GM18505 (cell line): ENCODE results near the gene TMX3.

Experiments
- ATAC-seq: cut with Tn5 transposase; IDR thresholded peaks from one replicate; pipeline ENCODE4 v1.9.1; 2021; ENCODE audit not compliant: unreplicated experiment
- POLR2A ChIP-seq: IDR thresholded peaks from 4 replicates; pipeline ENCODE4 v1.6.1; 2011; ENCODE audit warnings: borderline replicate concordance; ENCODE audit not compliant: insufficient read depth, insufficient read length; ENCODE audit errors: extremely low read depth

Gene TMX3, protein sequence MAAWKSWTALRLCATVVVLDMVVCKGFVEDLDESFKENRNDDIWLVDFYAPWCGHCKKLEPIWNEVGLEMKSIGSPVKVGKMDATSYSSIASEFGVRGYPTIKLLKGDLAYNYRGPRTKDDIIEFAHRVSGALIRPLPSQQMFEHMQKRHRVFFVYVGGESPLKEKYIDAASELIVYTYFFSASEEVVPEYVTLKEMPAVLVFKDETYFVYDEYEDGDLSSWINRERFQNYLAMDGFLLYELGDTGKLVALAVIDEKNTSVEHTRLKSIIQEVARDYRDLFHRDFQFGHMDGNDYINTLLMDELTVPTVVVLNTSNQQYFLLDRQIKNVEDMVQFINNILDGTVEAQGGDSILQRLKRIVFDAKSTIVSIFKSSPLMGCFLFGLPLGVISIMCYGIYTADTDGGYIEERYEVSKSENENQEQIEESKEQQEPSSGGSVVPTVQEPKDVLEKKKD

DNA sequence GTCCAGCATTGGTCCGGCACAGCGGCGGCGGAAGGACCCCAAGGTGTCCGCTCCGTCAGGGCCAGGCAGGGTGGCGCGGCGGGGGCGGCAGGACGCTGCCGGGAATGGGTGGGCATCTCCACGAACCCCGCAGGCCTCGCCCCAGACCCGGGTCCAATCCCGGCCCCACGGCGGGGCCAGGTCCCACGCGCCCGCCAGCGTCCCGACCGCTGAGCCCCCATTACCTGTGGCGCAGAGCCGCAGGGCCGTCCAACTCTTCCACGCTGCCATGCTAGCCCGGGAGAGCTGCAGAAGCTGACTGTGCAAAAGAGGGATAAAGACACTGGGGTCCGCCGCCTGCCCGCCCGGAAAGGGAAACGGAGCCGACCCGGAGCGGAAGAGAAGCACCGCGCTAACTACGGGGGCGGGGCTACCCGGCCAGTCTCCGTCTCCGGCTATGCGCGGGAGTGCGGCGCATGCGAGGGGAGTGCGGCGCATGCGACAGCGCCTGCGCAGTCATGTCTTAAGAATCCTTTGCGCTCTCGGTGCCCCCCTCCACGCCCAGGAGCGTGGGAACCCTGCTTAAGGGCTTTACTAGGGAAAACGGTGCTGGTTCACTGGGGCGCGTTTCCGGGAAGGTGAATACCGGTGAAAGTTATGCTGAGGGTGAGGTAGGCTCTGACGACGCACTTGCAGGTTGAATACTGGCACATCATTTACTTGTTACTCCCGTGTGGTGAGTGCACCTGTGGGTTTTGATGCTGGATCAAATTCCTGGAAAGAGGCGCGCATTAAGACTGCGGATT is at the start of gene TMX3:
Gene TMX3, minus strand, starts transcription at position 397 of the 785 bp plus-strand sequence. Its CDS starts 127 bp downstream, at position 270.
- TF ChIP-seq POLR2A, result peak; percentile 66
- ATAC-seq, result peak; percentile 98

- TF ChIP-seq POLR2A, result no peak
- ATAC-seq, result no peak
These were observed 49.1 kb upstream of the TMX3 start for GRCh38 chr18:68764016-68764415.

DNA sequence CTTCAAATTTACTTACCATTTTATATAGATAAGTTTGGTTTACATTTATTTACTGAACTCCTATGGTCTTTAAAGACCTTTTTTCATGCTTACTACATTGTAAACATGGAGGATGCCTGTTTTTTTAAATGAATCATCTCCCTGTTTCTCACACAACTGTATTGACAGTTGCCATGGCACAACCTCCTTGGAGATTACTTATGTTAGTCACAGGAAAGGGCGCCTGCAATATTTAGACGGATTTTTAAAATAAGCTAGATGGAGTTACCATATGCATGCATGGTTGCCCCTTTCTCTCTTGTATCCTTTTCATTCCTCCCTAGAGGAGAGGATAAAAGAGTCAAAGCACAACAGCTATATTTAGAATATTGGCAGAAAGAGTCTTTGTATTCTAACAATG is 48.2 kb upstream of the TMX3 start:
- TF ChIP-seq POLR2A, result no peak
- no peak for ATAC-seq

DNA sequence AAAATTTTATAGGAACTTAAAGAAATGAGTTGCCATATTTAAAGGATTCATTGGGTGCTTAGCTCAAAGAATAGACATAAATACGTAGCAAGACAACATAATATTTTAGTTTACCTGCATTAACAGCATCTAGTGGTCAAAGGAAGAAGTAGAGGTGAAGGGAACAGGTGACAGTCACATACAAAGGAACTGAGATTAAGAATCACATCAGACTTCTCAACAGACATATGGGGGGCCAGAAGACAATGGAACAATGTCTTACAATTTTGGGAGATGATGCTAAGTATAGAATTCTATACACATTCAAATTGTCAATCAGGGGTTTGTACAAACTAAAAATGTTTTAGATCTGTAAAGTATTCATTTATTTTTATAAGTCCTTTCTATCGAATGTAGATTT is 44.4 kb upstream of the TMX3 start:
- ATAC-seq, result no peak
- no peak for TF ChIP-seq POLR2A

GRCh38 chr18:68757126-68757525 is 42.2 kb upstream of the TMX3 start:
- no peak for ATAC-seq
- TF ChIP-seq POLR2A, result no peak

GRCh38 chr18:68742206-68742605 is 27.3 kb upstream of the TMX3 start:
- ATAC-seq, result no peak
- TF ChIP-seq POLR2A, result no peak

GRCh38 chr18:68740966-68741365 is 26.1 kb upstream of the TMX3 start:
- TF ChIP-seq POLR2A, result no peak
- no peak for ATAC-seq

GRCh38 chr18:68739462-68739861 is 24.6 kb upstream of the TMX3 start:
- TF ChIP-seq POLR2A, result no peak

DNA sequence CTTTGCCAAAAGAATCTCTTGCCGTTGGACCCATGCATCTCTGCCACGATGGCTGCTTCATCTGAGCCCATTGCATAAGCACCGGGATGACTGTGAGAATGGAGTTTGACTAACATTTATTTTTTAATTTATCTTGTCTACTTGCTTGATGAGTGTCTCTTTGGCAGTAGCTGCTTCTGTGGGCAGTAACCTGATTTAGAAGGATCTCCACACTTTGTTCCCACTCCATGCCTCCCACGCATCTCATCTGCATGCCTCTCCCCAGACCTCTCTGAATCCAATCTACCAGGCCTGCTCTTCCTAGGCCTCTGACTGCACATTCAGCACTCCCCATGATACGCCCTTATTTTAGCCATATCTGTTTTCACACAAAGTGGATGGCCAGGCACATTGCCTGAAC is 23.7 kb upstream of the TMX3 start:
- no peak for TF ChIP-seq POLR2A
- no peak for ATAC-seq

More at GRCh38 chr18:68739462-68739861, 24.6 kb upstream of the TMX3 start:
- ATAC-seq, result no peak

- TF ChIP-seq POLR2A, result no peak
- peak; percentile 88 for ATAC-seq
These were observed 20.8 kb upstream of the TMX3 start for GRCh38 chr18:68735483-68736343.

DNA sequence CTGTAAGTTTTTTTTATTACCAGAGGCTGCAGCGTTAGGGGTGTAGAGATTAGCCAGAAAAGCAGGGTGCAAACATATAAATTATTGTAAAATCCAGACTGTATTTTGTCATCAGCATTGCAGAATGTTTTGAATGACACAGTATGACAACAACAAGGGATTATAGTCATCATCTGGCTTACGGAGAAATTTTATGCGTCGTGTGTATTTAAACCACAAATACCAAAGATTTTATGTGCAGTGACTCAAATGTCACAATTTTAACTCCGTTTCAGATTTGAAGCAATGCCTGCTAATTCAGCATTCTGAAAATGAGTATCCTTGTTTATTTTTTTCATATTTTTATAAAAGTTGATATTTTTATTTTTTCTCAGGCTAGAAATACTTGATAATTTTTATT is 19.4 kb upstream of the TMX3 start:
- no peak for ATAC-seq
- no peak for TF ChIP-seq POLR2A

DNA sequence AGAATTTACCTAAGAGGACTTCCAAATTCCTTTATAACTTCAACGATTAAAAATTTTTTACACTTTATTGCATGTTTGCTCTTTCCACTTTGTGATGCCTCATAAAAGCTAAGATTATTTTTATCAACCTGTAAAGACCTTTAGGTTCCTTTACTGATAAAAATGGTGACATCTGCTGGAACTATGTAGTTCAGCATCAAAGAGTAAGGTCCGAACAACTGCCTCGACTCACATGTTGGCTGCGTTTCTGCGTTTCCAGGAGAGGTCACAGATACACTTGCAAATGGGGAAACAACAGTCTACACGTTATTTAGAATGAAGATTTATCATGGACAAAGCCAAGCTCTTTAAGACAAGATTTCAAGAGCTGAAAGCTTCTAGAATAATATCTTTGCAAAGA is 18.8 kb upstream of the TMX3 start:
- TF ChIP-seq POLR2A, result no peak
- ATAC-seq, result no peak
